ENCODE results near the gene S100A1. TPM values are rescaled to one million over a fixed set of nuclear protein-coding genes. Genes with fewer than 3 reads are reported as not detected.

Gene S100A1
- total and polyA plus RNA-seq, 10 of the 15 experiments (the other 5 are each of a cell fraction or from before 2014, with no cell fraction given) = 0.13 to 0.29 TPM; not detected in 8

DNA sequence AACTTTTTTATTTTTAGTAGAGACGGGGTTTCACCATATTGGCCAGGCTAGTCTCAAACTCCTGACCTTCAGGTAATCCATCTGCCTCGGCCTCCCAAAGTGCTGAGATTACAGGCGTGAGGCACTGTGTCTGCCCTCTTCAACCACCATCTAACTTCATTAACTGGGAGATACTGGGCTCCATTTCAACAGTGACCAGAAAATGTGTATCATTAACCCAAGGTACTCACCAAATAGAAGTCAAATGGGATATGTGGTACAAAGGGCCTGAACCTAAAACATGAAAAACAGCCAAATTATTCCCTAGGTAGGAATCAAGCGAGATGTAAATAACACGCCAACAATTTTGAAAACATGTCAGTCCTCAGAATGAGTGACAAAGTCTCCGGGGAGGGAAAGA lies 41.4 kb downstream of the S100A1 start (continued):
- TF ChIP-seq RCOR1 (conservative IDR thresholded peaks at IDR 0.05; ENCODE audit: low read depth, low read length) = no peak
- no peak for TF ChIP-seq SREBF2 (IDR thresholded peaks at IDR 0.05; ENCODE audit: low read length)
- no peak for TF ChIP-seq TCF12 (IDR thresholded peaks at IDR 0.05; ENCODE audit: low read depth, low read length)
- TF ChIP-seq, protein P1, sequence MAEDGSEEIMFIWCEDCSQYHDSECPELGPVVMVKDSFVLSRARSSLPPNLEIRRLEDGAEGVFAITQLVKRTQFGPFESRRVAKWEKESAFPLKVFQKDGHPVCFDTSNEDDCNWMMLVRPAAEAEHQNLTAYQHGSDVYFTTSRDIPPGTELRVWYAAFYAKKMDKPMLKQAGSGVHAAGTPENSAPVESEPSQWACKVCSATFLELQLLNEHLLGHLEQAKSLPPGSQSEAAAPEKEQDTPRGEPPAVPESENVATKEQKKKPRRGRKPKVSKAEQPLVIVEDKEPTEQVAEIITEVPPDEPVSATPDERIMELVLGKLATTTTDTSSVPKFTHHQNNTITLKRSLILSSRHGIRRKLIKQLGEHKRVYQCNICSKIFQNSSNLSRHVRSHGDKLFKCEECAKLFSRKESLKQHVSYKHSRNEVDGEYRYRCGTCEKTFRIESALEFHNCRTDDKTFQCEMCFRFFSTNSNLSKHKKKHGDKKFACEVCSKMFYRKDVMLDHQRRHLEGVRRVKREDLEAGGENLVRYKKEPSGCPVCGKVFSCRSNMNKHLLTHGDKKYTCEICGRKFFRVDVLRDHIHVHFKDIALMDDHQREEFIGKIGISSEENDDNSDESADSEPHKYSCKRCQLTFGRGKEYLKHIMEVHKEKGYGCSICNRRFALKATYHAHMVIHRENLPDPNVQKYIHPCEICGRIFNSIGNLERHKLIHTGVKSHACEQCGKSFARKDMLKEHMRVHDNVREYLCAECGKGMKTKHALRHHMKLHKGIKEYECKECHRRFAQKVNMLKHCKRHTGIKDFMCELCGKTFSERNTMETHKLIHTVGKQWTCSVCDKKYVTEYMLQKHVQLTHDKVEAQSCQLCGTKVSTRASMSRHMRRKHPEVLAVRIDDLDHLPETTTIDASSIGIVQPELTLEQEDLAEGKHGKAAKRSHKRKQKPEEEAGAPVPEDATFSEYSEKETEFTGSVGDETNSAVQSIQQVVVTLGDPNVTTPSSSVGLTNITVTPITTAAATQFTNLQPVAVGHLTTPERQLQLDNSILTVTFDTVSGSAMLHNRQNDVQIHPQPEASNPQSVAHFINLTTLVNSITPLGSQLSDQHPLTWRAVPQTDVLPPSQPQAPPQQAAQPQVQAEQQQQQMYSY (CRISPR knock-in tag; IDR thresholded peaks at IDR 0.05) = no peak

DNA sequence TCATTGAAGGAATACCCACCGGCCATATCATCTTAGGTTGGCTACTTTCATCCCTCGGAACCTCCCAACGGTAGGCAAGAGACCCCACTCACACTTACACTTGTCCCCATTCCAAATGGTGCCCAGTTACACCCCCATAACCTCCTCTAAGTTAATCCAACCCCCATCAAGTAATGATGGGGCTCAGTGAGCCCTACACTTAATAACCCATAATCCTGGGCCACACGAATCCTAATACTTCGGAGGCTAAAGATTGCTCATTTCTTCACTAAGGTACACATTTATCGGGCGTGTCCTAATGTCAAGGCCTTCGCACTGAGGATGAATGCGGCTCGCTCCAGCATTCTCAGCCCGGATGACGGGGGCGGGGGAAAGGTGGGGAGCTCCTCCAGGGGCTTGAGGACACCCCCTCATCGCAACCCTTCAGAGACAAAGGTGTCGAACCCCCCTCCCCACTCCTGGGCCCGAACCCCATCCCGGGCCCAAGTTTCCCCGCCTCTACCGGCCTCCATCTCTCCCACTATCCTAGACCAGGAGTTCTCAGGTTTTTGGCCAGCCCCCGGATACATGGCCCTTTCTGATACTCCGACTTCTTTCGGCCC lies 42.1 kb downstream of the S100A1 start:
- RAD21 ChIA-PET (ENCODE audit: unreplicated experiment) = no interaction called here
- peaks cover 4% of the 10 kb centered on the region; the same call in 1 of the 2 replicates for H3K4me1 ChIP-seq (ENCODE audit: control insufficient read depth, insufficient read depth, low read length)
- BruUV-seq (replicated peaks) = TSS peak; percentile 89
- FAIRE-seq (peak; percentile 52), DNase-seq (ENCODE audit: low read depth, low spot score) (no peak), ATAC-seq (no peak; the same call in 2 of the 3 replicates)
- H3K4me3 ChIP-seq = peak overlapping the region; percentile 99
- SMC1A ChIA-PET (ENCODE audit: uncharacterized antibody, unreplicated experiment) = interaction anchor here (0.7 to 1.6 kb wide), 3 partner anchors 12 to 316 kb away, joined by 3 to 4 read pairs (median 3); partner anchors contain the start of genes RAB13 and SNAPIN
- in situ Hi-C loops (cut with MboI) = no loop called here
- peaks cover 7 to 30% of the 10 kb centered on the region in 2 experiments for H3K36me3 ChIP-seq (ENCODE audit: control insufficient read depth in 2 of 2, insufficient read depth in 2 of 2, low read length in 1 of 2)
- peak overlapping the region; percentile 40; the same call in 1 of the 2 replicates for H2AFZ ChIP-seq (ENCODE audit: control insufficient read depth, low read depth, low read length)
- no peaks in the 10 kb centered on the region for H3K27me3 ChIP-seq (replicated peaks in 1 of 2; ENCODE audit: control insufficient read depth in 2 of 2, insufficient read depth in 2 of 2, low read length in 1 of 2)
- peaks cover 24% of the 10 kb centered on the region for H3K79me2 ChIP-seq (ENCODE audit: control insufficient read depth, insufficient read depth, low read length)
- H3K9ac ChIP-seq (ENCODE audit: control insufficient read depth, insufficient read depth, low read length) = peak overlapping the region; percentile 94
- H4K20me1 ChIP-seq (ENCODE audit: control insufficient read depth, insufficient read depth) = no peaks in the 10 kb centered on the region
- H3K27ac ChIP-seq (ENCODE audit: control insufficient read depth, insufficient read depth) = peak overlapping the region; percentile 85
- CTCF ChIA-PET = interaction anchor here (1.5 to 7.5 kb wide), 3 partner anchors 99 to 307 kb away, joined by 3 to 43 read pairs (median 6); partner anchors contain the start of gene JTB
- H3K9me3 ChIP-seq (replicated peaks; ENCODE audit: control insufficient read depth, insufficient read depth, low read length) = no peaks in the 10 kb centered on the region
- WGBS (ENCODE audit: insufficient coverage, insufficient replicate concordance, low lambda C conversion rate, missing lambda C conversion rate) = 1% methylated on average over 20 of the region's 22 CpGs
- no peak for TF ChIP-seq JUNB (IDR thresholded peaks at IDR 0.05)
- TF ChIP-seq, protein P2, sequence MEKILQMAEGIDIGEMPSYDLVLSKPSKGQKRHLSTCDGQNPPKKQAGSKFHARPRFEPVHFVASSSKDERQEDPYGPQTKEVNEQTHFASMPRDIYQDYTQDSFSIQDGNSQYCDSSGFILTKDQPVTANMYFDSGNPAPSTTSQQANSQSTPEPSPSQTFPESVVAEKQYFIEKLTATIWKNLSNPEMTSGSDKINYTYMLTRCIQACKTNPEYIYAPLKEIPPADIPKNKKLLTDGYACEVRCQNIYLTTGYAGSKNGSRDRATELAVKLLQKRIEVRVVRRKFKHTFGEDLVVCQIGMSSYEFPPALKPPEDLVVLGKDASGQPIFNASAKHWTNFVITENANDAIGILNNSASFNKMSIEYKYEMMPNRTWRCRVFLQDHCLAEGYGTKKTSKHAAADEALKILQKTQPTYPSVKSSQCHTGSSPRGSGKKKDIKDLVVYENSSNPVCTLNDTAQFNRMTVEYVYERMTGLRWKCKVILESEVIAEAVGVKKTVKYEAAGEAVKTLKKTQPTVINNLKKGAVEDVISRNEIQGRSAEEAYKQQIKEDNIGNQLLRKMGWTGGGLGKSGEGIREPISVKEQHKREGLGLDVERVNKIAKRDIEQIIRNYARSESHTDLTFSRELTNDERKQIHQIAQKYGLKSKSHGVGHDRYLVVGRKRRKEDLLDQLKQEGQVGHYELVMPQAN (conservative IDR thresholded peaks at IDR 0.05) = peak; percentile 80; the same call in 1 of the 2 replicates
- peak; percentile 74; the same call in 1 of the 2 replicates for TF ChIP-seq CHD1 (IDR thresholded peaks at IDR 0.05; ENCODE audit: low read depth, low read length)
- intact Hi-C loops (cut with micrococcal nuclease; ENCODE audit: unreplicated experiment) = loop anchor here (2.0 to 5.0 kb wide), 4 partner anchors 36 to 316 kb away; partner anchors contain the start of genes CHTOP and RAB13
- POLR2A ChIA-PET = interaction anchor here (0.5 to 0.9 kb wide), 2 partner anchors 10 to 294 kb away, joined by 3 to 5 read pairs; no protein-coding TSS in a partner anchor
- H3K4me2 ChIP-seq (ENCODE audit: control insufficient read depth, insufficient read depth) = peak overlapping the region; percentile 85
